Retinal pigment epithelial cell (primary cell): Measurements from ENCODE around the gene RBM45.

Experiments used
- DNase-seq: peaks from one replicate; pipeline ENCODE4 v3.0.0-alpha.2; 2010; ENCODE audit warnings: low read depth
- H3K4me3 ChIP-seq: 2 replicates; pipeline ENCODE4 v1.5.1; 2011; ENCODE audit warnings: mild to moderate bottlenecking, low read length, control low read depth, moderate library complexity
- CTCF ChIP-seq: conservative IDR thresholded peaks from 2 replicates; pipeline ENCODE4 v1.5.1; 2011; ENCODE audit warnings: low read depth, low read length, control low read depth, inconsistent platforms

RBM45 gene

GRCh38 chr2:178084273-178084672 lies 28.0 kb upstream of the RBM45 start:
- no peak overlapping the region for H3K4me3 ChIP-seq
- no peak for TF ChIP-seq CTCF
- DNase-seq: no peak

DNA sequence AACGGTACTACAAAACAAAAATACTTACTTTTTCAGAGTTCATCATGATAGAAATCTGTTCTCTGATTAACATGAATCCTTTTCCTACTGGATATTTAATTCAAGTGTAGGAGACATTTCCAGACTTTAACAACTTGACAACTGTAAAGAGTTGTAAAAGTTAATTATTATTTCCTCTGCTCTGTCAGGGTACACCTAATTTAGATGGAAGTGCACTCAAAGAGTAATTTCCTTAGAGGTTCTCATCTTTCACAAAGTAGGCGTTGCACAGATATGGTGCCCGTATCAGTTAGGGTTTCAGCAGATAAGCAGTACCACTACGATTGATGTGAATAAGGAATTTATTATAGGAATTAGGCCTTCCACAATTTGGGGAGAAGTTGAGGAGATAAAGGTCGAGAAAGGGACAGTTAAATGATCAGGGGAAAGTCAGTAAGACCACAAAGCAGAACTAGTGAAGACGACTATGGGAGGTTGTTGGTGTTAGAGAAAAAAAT lies 23.4 kb upstream of the RBM45 start:
- no peak for DNase-seq
- no peak overlapping the region for H3K4me3 ChIP-seq
- TF ChIP-seq CTCF: no peak

DNA sequence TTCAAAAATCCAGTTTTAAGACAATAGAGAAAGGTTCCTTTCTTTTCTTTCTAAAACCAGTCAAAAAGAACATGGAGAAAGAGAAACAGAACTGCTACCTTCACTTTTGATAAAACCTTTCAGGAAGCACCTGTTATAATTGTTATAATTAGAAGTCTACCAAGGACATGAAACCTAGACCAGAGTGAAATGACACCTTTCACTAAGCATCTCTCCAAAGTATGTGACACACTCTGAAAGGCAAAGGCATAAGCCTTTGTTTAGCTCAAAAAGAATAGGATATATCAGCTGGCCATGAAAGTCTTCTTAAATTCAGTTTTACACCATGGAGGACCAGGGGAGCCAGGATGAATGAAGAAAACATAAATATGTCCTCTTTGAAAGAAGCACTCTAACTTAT lies 18.8 kb upstream of the RBM45 start:
- TF ChIP-seq CTCF: no peak
- DNase-seq: no peak
- H3K4me3 ChIP-seq: no peak overlapping the region

- no peak overlapping the region for H3K4me3 ChIP-seq
- peak; percentile 20 for DNase-seq
- TF ChIP-seq CTCF: no peak
These were observed 10.7 kb upstream of the RBM45 start for GRCh38 chr2:178101321-178102079.

GRCh38 chr2:178105566-178105965 lies 6.7 kb upstream of the RBM45 start:
- DNase-seq: no peak
- no peak overlapping the region for H3K4me3 ChIP-seq
- TF ChIP-seq CTCF: no peak

- no peak overlapping the region for H3K4me3 ChIP-seq
- TF ChIP-seq CTCF: no peak
- no peak for DNase-seq
These were observed 6.2 kb upstream of the RBM45 start for GRCh38 chr2:178106053-178106452.

GRCh38 chr2:178108176-178108575 lies 4.1 kb upstream of the RBM45 start:
- DNase-seq: no peak
- TF ChIP-seq CTCF: no peak
- H3K4me3 ChIP-seq: no peak overlapping the region
